Measurements from ENCODE around the gene RPS10.

RPS10 gene

GRCh38 chr6:34370361-34370760 is 55.5 kb downstream of the RPS10 start:
- no peak for TF ChIP-seq CTCF (IDR thresholded peaks at IDR 0.05)

GRCh38 chr6:34369385-34369784 is 56.5 kb downstream of the RPS10 start:
- DNase-seq (ENCODE audit: low spot score): no peak
- no peak overlapping the region for H3K4me3 ChIP-seq
- H3K27ac ChIP-seq: no peak overlapping the region
- TF ChIP-seq CTCF (IDR thresholded peaks at IDR 0.05): no peak

More at GRCh38 chr6:34370361-34370760, 55.5 kb downstream of the RPS10 start:
- Histone ChIP-seq H3K4me3 (no peak overlapping the region), H3K27ac (peak overlapping the region in 1 of 2 donors; percentile 31)
- no peak for DNase-seq (ENCODE audit: low spot score)

Measured in coronary artery (tissue), 2 donors.